HepG2 (cell line): ENCODE measurements around the gene DPY19L1.
"Not testable (repeated sequence)": the region's sequence is repeated elsewhere in the genome, so short reads cannot be mapped to it uniquely, and the experiment has no call there.

Experiments
- CHCHD3 ChIP-seq: sonication (generic); formaldehyde crosslinking; IDR thresholded peaks from 2 replicates; pipeline ENCODE4 v1.8.0; 2022; ENCODE audit warnings: mild to moderate bottlenecking, missing genetic modification reagents, moderate library complexity
- CTCF ChIP-seq: sonication (generic); formaldehyde crosslinking; IDR thresholded peaks from 2 replicates; pipeline ENCODE4 v1.5.0; 2020; ENCODE audit warnings: mild to moderate bottlenecking, missing genetic modification reagents, moderate library complexity
- FIP1L1 ChIP-seq: fragments of 200-400 bp; formaldehyde crosslinking; IDR thresholded peaks from 2 replicates; pipeline ENCODE4 v1.6.1; 2018; ENCODE audit warnings: low read depth, mild to moderate bottlenecking, low read length, moderate library complexity, borderline replicate concordance; ENCODE audit not compliant: insufficient read depth
- FOSL1 ChIP-seq: sonication (generic); formaldehyde crosslinking; IDR thresholded peaks from 2 replicates; pipeline ENCODE4 v1.9.0; 2021; ENCODE audit warnings: missing genetic modification reagents, borderline replicate concordance
- MXD3 ChIP-seq: IDR thresholded peaks from 2 replicates; pipeline ENCODE4 v1.6.1; 2016; ENCODE audit warnings: mild to moderate bottlenecking, missing biosample characterization, missing genetic modification reagents
- TOE1 ChIP-seq: sonication (generic); formaldehyde crosslinking; IDR thresholded peaks from 2 replicates; pipeline ENCODE4 v1.4.0; 2020; ENCODE audit warnings: mild to moderate bottlenecking, missing genetic modification reagents
- ZBTB3 ChIP-seq: sonication (generic); formaldehyde crosslinking; IDR thresholded peaks from 2 replicates; pipeline ENCODE4 v1.4.0; 2020; ENCODE audit warnings: low read depth, mild to moderate bottlenecking, moderate library complexity, missing genetic modification reagents, borderline replicate concordance
- ZMAT5 ChIP-seq: sonication (generic); formaldehyde crosslinking; IDR thresholded peaks from 2 replicates; pipeline ENCODE4 v1.5.0; 2020; ENCODE audit warnings: mild to moderate bottlenecking, low read depth, missing genetic modification reagents, borderline replicate concordance
- ZNF24 ChIP-seq: fragments of 450-650 bp; IDR thresholded peaks from 2 replicates; pipeline ENCODE4 v1.6.1; 2017; ENCODE audit warnings: antibody characterized with exemption, mild to moderate bottlenecking
- ZNF547 ChIP-seq: sonication (generic); formaldehyde crosslinking; IDR thresholded peaks from 2 replicates; pipeline ENCODE4 v1.5.1; 2020; ENCODE audit warnings: mild to moderate bottlenecking, missing genetic modification reagents
- ZNF713 ChIP-seq: sonication (generic); formaldehyde crosslinking; IDR thresholded peaks from 2 replicates; pipeline ENCODE4 v1.4.0; 2020; ENCODE audit warnings: mild to moderate bottlenecking, missing genetic modification reagents

GRCh38 chr7:34985155-34985554 lies 52.1 kb downstream of the DPY19L1 start:
- not testable (repeated sequence) for TF ChIP-seq ZMAT5; CHCHD3 (CRISPR knock-in tag); CTCF (CRISPR knock-in tag); ZNF713; MXD3; TOE1 (CRISPR knock-in tag); FIP1L1; FOSL1 (CRISPR knock-in tag); ZNF24; ZNF547 (CRISPR knock-in tag); ZBTB3 (CRISPR knock-in tag)
